ENCODE results near the gene MYCL.

The MYCL gene

DNA sequence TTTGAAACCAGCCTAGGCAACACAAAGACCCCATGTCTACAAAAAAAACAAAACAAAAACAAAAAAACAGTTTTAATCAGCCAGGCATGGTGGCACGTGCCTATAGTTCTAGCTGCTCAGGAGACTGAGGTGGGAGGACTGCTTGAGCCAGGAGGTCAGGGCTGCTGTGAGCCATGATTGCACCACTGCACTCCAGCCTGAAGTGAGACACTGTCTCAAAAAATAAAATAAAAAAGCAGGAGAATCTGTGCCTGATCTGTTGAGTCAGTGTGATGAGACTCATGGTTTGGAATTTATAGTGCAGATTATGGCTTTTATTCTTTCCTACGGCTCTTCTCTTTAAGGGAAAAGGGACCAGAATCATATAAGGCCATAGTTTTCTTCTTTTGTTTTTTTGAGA is 35.0 kb downstream of the MYCL start:
- Histone ChIP-seq H4K20me1 (ENCODE audit: low read depth, low read length) (no peaks in the 10 kb centered on the region), H3K79me2 (ENCODE audit: insufficient read depth, low read length) (peaks cover 31% of the 10 kb centered on the region), H3K36me3 (ENCODE audit: low read length) (no peaks in the 10 kb centered on the region; the same call in 1 of the 2 replicates), H3K4me2 (ENCODE audit: low read depth, low read length, poor library complexity, severe bottlenecking) (no peak overlapping the region), H3K4me3 (ENCODE audit: insufficient read depth, low read length, poor library complexity, severe bottlenecking) (no peak overlapping the region), H3K9me2 (replicated peaks; ENCODE audit: insufficient read depth, low read length) (no peaks in the 10 kb centered on the region), H3K27me3 (ENCODE audit: low read length) (no peaks in the 10 kb centered on the region), H3K9me3 (ENCODE audit: insufficient read depth, low read length) (no peaks in the 10 kb centered on the region), H3K9ac (ENCODE audit: low read length) (no peak overlapping the region), H3K27ac (ENCODE audit: low read depth, low read length) (no peak overlapping the region), H2AFZ (ENCODE audit: low read depth, low read length, severe bottlenecking) (no peak overlapping the region), H3F3A (ENCODE audit: insufficient read depth) (no peaks in the 10 kb centered on the region)
- TF ChIP-seq EZH2phosphoT487 (conservative IDR thresholded peaks at IDR 0.05; ENCODE audit: low read length) = no peak
- TF ChIP-seq, protein P1, sequence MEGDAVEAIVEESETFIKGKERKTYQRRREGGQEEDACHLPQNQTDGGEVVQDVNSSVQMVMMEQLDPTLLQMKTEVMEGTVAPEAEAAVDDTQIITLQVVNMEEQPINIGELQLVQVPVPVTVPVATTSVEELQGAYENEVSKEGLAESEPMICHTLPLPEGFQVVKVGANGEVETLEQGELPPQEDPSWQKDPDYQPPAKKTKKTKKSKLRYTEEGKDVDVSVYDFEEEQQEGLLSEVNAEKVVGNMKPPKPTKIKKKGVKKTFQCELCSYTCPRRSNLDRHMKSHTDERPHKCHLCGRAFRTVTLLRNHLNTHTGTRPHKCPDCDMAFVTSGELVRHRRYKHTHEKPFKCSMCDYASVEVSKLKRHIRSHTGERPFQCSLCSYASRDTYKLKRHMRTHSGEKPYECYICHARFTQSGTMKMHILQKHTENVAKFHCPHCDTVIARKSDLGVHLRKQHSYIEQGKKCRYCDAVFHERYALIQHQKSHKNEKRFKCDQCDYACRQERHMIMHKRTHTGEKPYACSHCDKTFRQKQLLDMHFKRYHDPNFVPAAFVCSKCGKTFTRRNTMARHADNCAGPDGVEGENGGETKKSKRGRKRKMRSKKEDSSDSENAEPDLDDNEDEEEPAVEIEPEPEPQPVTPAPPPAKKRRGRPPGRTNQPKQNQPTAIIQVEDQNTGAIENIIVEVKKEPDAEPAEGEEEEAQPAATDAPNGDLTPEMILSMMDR (IDR thresholded peaks at IDR 0.05; ENCODE audit: insufficient read depth, low read length, poor library complexity, severe bottlenecking) = no peak

GRCh38 chr1:39865762-39866161 is 36.0 kb downstream of the MYCL start:
- Histone ChIP-seq H3K4me2 (ENCODE audit: low read depth, low read length, poor library complexity, severe bottlenecking) (no peak overlapping the region), H4K20me1 (ENCODE audit: low read depth, low read length) (no peaks in the 10 kb centered on the region), H3K79me2 (ENCODE audit: insufficient read depth, low read length) (peaks cover 22% of the 10 kb centered on the region), H3K27ac (ENCODE audit: low read depth, low read length) (no peak overlapping the region), H3F3A (ENCODE audit: insufficient read depth) (no peaks in the 10 kb centered on the region), H3K27me3 (ENCODE audit: low read length) (no peaks in the 10 kb centered on the region), H3K9me3 (ENCODE audit: insufficient read depth, low read length) (no peaks in the 10 kb centered on the region), H3K9ac (ENCODE audit: low read length) (no peak overlapping the region), H3K9me2 (replicated peaks; ENCODE audit: insufficient read depth, low read length) (no peaks in the 10 kb centered on the region), H3K36me3 (ENCODE audit: low read length) (no peaks in the 10 kb centered on the region; the same call in 1 of the 2 replicates), H3K4me3 (ENCODE audit: insufficient read depth, low read length, poor library complexity, severe bottlenecking) (no peak overlapping the region), H2AFZ (ENCODE audit: low read depth, low read length, severe bottlenecking) (no peak overlapping the region)
- TF ChIP-seq EZH2phosphoT487 (conservative IDR thresholded peaks at IDR 0.05; ENCODE audit: low read length) = no peak
- TF ChIP-seq, protein P1 (IDR thresholded peaks at IDR 0.05; ENCODE audit: insufficient read depth, low read length, poor library complexity, severe bottlenecking) = no peak

DNA sequence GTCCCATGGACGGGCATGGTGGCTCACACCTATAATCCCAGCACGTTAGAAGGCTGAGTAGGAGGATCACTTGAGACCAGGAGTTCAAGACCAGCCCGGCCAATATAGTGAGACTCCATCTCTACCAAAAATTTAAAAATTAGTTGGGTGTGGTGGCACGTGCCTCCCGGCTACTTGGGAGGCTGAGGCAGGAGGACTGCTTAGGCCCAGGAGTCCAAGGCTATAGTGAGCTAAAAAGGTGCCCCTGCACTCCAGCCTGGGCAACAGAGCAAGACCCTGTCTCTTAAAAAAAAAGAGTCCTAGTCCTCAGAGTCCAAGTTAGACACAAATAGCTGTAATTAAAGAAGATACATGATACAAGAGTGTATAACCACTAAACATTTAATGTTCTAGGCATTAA is 38.5 kb downstream of the MYCL start:
- no peak overlapping the region for H3K9ac ChIP-seq (ENCODE audit: low read length)
- H3F3A ChIP-seq (ENCODE audit: insufficient read depth) = no peaks in the 10 kb centered on the region
- H3K9me2 ChIP-seq (replicated peaks; ENCODE audit: insufficient read depth, low read length) = no peaks in the 10 kb centered on the region
- H3K27ac ChIP-seq (ENCODE audit: low read depth, low read length) = no peak overlapping the region
- H3K9me3 ChIP-seq (ENCODE audit: insufficient read depth, low read length) = no peaks in the 10 kb centered on the region
- H3K4me3 ChIP-seq (ENCODE audit: insufficient read depth, low read length, poor library complexity, severe bottlenecking) = no peak overlapping the region
- no peak overlapping the region for H3K4me2 ChIP-seq (ENCODE audit: low read depth, low read length, poor library complexity, severe bottlenecking)
- TF ChIP-seq EZH2phosphoT487 (conservative IDR thresholded peaks at IDR 0.05; ENCODE audit: low read length) = no peak
- TF ChIP-seq, protein P1 (IDR thresholded peaks at IDR 0.05; ENCODE audit: insufficient read depth, low read length, poor library complexity, severe bottlenecking) = no peak
- H3K79me2 ChIP-seq (ENCODE audit: insufficient read depth, low read length) = peaks cover 22% of the 10 kb centered on the region; the same call in 1 of the 2 replicates
- H3K36me3 ChIP-seq (ENCODE audit: low read length) = no peaks in the 10 kb centered on the region; the same call in 1 of the 2 replicates
- no peaks in the 10 kb centered on the region for H3K27me3 ChIP-seq (ENCODE audit: low read length)
- H4K20me1 ChIP-seq (ENCODE audit: low read depth, low read length) = no peaks in the 10 kb centered on the region
- H2AFZ ChIP-seq (ENCODE audit: low read depth, low read length, severe bottlenecking) = no peak overlapping the region

Data from SU-DHL-6 (cell line).